GM19099 (cell line): ENCODE measurements around the gene CDH13.

Experiments
- POLR2A ChIP-seq: IDR thresholded peaks from 3 replicates; pipeline ENCODE4 v1.6.1; 2011; ENCODE audit warnings: low read depth; ENCODE audit not compliant: insufficient read length; ENCODE audit errors: extremely low read depth

Gene CDH13

GRCh38 chr16:83115491-83116232 is 488.9 kb downstream of the CDH13 start:
- no peak for TF ChIP-seq POLR2A

GRCh38 chr16:83116274-83116892 is 489.6 kb downstream of the CDH13 start:
- TF ChIP-seq POLR2A: no peak

- no peak for TF ChIP-seq POLR2A
Measured at GRCh38 chr16:83117810-83118209, 491.0 kb downstream of the CDH13 start.

- no peak for TF ChIP-seq POLR2A
Measured at GRCh38 chr16:83118365-83118764, 491.6 kb downstream of the CDH13 start.

- no peak for TF ChIP-seq POLR2A
Measured at GRCh38 chr16:83125999-83126568, 499.3 kb downstream of the CDH13 start.

GRCh38 chr16:83128041-83128440 is 501.3 kb downstream of the CDH13 start:
- TF ChIP-seq POLR2A: no peak

- TF ChIP-seq POLR2A: no peak
Measured at GRCh38 chr16:83130039-83130438, 503.3 kb downstream of the CDH13 start.

- no peak for TF ChIP-seq POLR2A
Measured at GRCh38 chr16:83134638-83135037, 507.9 kb downstream of the CDH13 start.

- no peak for TF ChIP-seq POLR2A
Measured at GRCh38 chr16:83136419-83136818, 509.6 kb downstream of the CDH13 start.

GRCh38 chr16:83136924-83137323 is 510.2 kb downstream of the CDH13 start:
- TF ChIP-seq POLR2A: no peak

- TF ChIP-seq POLR2A: no peak
Measured at GRCh38 chr16:83137326-83137781, 510.6 kb downstream of the CDH13 start.

- no peak for TF ChIP-seq POLR2A
Measured at GRCh38 chr16:83137894-83138293, 511.1 kb downstream of the CDH13 start.

GRCh38 chr16:83138512-83138911 is 511.7 kb downstream of the CDH13 start:
- TF ChIP-seq POLR2A: no peak

- TF ChIP-seq POLR2A: no peak
Measured at GRCh38 chr16:83138976-83139690, 512.4 kb downstream of the CDH13 start.

- no peak for TF ChIP-seq POLR2A
Measured at GRCh38 chr16:83143788-83144187, 517.0 kb downstream of the CDH13 start.
